Activated CD8-positive, alpha-beta memory T cell treated with anti-CD3 and anti-CD28 coated beads for 24 hours (primary cell): ENCODE measurements around the gene TYMS.

Experiments used
- DNase-seq: peaks from one replicate; pipeline ENCODE4 v3.0.0-alpha.2; 2020

TYMS gene

DNA sequence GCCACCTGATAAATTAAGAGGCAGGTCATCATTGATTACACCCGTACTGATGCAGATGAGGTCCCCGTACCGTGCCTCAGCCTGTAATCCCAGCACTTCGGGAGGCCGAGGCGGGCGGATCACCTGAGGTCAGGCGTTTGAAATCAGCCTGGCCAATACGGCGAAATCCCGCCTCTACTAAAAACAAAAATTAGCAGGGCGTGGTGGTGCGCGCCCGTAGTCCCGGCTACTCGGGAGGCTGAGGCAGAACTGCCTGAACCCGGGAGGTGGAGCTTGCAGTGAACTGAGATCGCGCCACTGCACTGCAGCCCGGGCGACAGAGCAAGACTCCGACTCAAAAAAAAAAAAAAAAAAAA lies 55.7 kb downstream of the TYMS start:
- DNase-seq = no peak

DNA sequence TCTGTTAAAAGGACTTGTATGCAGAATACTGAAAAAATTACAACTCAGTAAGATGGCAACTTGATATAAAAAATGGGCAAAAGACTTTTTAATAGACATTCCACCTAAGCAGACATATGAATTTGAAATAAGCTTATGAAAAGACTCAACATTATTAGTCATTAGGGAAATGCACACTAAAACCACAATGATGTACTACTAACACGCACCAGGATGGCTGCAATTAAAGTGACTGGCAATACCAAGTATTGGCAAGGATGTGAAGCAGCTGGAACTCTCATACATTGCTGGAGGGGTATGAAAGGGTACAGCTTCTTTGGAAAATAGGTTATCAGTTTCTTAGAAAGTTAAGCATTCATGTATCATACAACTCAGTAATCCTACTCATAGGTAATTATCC lies 58.2 kb downstream of the TYMS start:
- no peak for DNase-seq

DNA sequence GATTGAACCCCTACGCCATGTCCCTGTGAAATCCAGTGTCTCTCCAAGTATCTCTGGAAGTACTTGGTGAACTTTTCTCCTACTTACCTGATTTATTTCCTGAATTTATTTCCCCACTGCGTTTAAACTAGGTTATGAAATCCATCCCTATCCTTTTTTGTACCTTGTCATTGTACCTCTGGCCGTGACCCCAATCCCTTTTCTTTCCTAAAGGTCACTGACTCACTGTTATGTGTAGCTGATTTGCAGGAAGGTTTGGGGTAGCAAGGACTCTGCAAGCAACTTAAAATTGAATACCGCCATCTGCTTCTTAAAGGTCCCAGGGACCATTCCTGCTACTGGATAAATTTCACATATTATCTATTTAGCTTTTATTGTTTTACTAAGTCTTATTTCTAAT lies 59.5 kb downstream of the TYMS start:
- DNase-seq = no peak
